Gastroesophageal sphincter (tissue), 3 donors: Measurements from ENCODE around the gene MEOX1.

ENCODE experiments used
- EP300 ChIP-seq: sonication (generic); formaldehyde crosslinking; IDR thresholded peaks from one replicate; pipeline ENCODE4 v1.6.1; 2017; ENCODE audit warnings: antibody characterized with exemption, mild to moderate bottlenecking
- POLR2A ChIP-seq, 2 donors: fragments of 450-650 bp; IDR thresholded peaks; one replicate each; pipeline ENCODE4 v1.6.1; 2017; ENCODE audit warnings: antibody characterized with exemption in 2 of 2, mild to moderate bottlenecking in 2 of 2, moderate library complexity in 1 of 2
- POLR2AphosphoS5 ChIP-seq: sonication (generic); formaldehyde crosslinking; IDR thresholded peaks from one replicate; pipeline ENCODE4 v1.6.1; 2017; ENCODE audit warnings: antibody characterized with exemption
- TF ChIP-seq, protein P1 (sequence below), 4 experiments: fragments of 200-600 bp in 2 of 4; fragments of 450-650 bp in 2 of 4; sonication (generic) in 1 of 4; IDR thresholded peaks; one replicate each; pipeline ENCODE4 v1.5.1; 2017 to 2019; ENCODE audit warnings: antibody characterized with exemption in 4 of 4, mild to moderate bottlenecking in 2 of 4, moderate library complexity in 2 of 4

DNA sequence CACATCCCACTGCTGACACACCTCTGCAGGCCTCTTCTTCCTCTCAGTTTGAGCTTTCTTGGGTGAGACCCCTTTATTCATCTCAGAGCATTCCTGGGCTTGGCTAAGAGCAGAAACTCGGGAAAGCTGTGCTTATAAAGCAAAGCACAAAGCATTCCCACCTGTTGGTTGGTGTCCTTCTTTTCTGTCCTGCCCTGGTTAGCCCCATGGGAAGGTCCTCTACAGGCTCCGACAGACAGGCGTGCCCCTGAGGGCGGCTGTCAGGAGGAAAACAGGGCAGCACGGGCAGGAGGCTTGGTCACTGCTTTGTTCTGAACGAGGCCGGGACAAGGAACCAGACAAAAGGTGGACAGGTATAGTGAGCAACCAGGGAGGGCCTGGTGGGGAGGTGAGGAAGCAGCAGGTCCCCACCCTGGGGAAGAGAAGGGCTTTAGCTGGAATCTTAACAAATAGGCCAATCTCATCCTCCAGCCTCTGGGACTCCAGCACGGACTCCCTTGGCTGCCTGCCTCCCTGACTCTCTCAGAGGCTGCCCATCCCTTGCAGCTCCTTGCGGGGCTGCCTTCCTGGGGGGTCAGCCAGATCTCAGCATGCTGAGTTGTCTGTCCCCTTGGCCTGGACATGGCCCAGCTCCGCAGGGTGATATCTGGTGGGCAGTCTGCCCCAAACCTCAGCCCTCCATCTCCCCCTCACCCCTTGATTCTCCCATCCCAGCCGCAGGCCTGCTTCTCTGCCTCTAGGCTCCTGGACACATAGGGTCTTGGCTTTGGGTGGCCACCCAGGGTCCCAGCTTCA, 1.7 kb downstream of the MEOX1 start:
- TF ChIP-seq, protein P1, sequence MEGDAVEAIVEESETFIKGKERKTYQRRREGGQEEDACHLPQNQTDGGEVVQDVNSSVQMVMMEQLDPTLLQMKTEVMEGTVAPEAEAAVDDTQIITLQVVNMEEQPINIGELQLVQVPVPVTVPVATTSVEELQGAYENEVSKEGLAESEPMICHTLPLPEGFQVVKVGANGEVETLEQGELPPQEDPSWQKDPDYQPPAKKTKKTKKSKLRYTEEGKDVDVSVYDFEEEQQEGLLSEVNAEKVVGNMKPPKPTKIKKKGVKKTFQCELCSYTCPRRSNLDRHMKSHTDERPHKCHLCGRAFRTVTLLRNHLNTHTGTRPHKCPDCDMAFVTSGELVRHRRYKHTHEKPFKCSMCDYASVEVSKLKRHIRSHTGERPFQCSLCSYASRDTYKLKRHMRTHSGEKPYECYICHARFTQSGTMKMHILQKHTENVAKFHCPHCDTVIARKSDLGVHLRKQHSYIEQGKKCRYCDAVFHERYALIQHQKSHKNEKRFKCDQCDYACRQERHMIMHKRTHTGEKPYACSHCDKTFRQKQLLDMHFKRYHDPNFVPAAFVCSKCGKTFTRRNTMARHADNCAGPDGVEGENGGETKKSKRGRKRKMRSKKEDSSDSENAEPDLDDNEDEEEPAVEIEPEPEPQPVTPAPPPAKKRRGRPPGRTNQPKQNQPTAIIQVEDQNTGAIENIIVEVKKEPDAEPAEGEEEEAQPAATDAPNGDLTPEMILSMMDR (IDR thresholded peaks at IDR 0.05) = no peak
- TF ChIP-seq POLR2A (IDR thresholded peaks at IDR 0.05) = no peak
- TF ChIP-seq POLR2AphosphoS5 = no peak
- TF ChIP-seq EP300 = no peak
